Sigmoid colon (tissue), 7 donors: ENCODE data around the gene DISP2. TPM values are rescaled to one million over a fixed set of nuclear protein-coding genes. Genes with fewer than 3 reads are reported as not detected.

Experiments used
- DNase-seq: peaks from one replicate; pipeline ENCODE4 v3.0.0-alpha.2; 2019
- H3K27ac ChIP-seq, 4 donors: fragments of 200-600 bp; sonication (generic); one replicate each; pipeline ENCODE4 v1.5.1; 2016 to 2019; ENCODE audit warnings: mild to moderate bottlenecking in 1 of 4
- H3K27me3 ChIP-seq, 3 donors: fragments of 200-600 bp; sonication (generic); one replicate each; pipeline ENCODE4 v1.5.1; 2019; ENCODE audit warnings: mild to moderate bottlenecking in 1 of 3
- H3K36me3 ChIP-seq, 4 donors: fragments of 200-600 bp; sonication (generic); one replicate each; pipeline ENCODE4 v1.5.1; 2016 to 2019
- H3K4me1 ChIP-seq, 4 donors: fragments of 200-600 bp; sonication (generic); one replicate each; pipeline ENCODE4 v1.5.1; 2017 to 2019
- H3K4me3 ChIP-seq, 4 donors: fragments of 200-600 bp; sonication (generic); one replicate each; pipeline ENCODE4 v1.5.1; 2017 to 2019; ENCODE audit warnings: mild to moderate bottlenecking in 2 of 4, moderate library complexity in 1 of 4
- H3K9me3 ChIP-seq, 4 donors: fragments of 200-600 bp in 3 of 4; sonication (generic) in 3 of 4; one replicate each; pipeline versions ENCODE4 v1.5.1 to v1.6.1; 2013 to 2019
- CTCF ChIP-seq, 4 experiments: fragments of 450-650 bp in 3 of 4; fragments of 200-600 bp in 1 of 4; IDR thresholded peaks; one replicate each; pipeline ENCODE4 v1.5.1; 2016 to 2019; ENCODE audit warnings: antibody characterized with exemption in 4 of 4, mild to moderate bottlenecking in 3 of 4, moderate library complexity in 2 of 4
- EP300 ChIP-seq, 4 donors: sonication (generic); formaldehyde crosslinking; IDR thresholded peaks; one replicate each; pipeline ENCODE4 v1.6.1; 2017; ENCODE audit warnings: antibody characterized with exemption in 4 of 4
- POLR2A ChIP-seq, 2 donors: fragments of 450-650 bp; IDR thresholded peaks; one replicate each; pipeline ENCODE4 v1.6.1; 2016; ENCODE audit warnings: antibody characterized with exemption in 2 of 2, mild to moderate bottlenecking in 2 of 2, moderate library complexity in 2 of 2
- POLR2AphosphoS5 ChIP-seq, 4 donors: sonication (generic); formaldehyde crosslinking; IDR thresholded peaks; one replicate each; pipeline ENCODE4 v1.6.1; 2017; ENCODE audit warnings: antibody characterized with exemption in 4 of 4
- WGBS, 2 donors: extraction: QIAGEN DNeasy Blood & Tissue Kit; methylation state at CpG; one replicate each; pipeline ENCODE4 v1.1.7; 2013; 5-methylcytosine and 5-hydroxymethylcytosine counted together
- intact Hi-C: fragments of 100-400 bp; cut with DNase I; formaldehyde crosslinking; loops from one replicate; pipeline ENCODE4 v1.15.1; 2023
- polyA plus RNA-seq, 3 donors: library from polyadenylated mRNA; stranded (reverse); fragments of 200-250 nt; gene quantifications; one replicate each; pipeline ENCODE4 v1.2.3, GENCODE V29; 2013
- total RNA-seq, 4 donors: library from RNA; depleted of rRNA; stranded (reverse); fragments of >200 nt; gene quantifications; one replicate each; pipeline ENCODE4 v1.1.0, GENCODE V29; 2016
- donor health status: healthy with polysubstance abuse.
- donor health status: Bipolar disorder and iron deficiency.
- donor health status: healthy.

The DISP2 gene
- total and polyA plus RNA-seq, 7 donors = 0.16 to 3.0 (median 1.1) TPM

GRCh38 chr15:40328751-40329150 lies 29.3 kb upstream of the DISP2 start:
- no peaks in the 10 kb centered on the region for H3K36me3 ChIP-seq
- H3K4me1 ChIP-seq = peaks cover 0 to 97% (median 91%) of the 10 kb centered on the region in 4 donors
- H3K4me3 ChIP-seq = peak overlapping the region in 1 of 4 donors; percentile 84
- peak overlapping the region; percentile 97 to 99 (median 99) for H3K27ac ChIP-seq
- 75 to 89% methylated on average over 5 of the region's 5 CpGs for WGBS, 2 donors
- no peak for DNase-seq
- H3K9me3 ChIP-seq = no peaks in the 10 kb centered on the region
- intact Hi-C loops = no loop called here
- H3K27me3 ChIP-seq = no peaks in the 10 kb centered on the region
- no peak for TF ChIP-seq POLR2AphosphoS5 (IDR thresholded peaks at IDR 0.05)
- no peak for TF ChIP-seq POLR2A (IDR thresholded peaks at IDR 0.05)
- TF ChIP-seq CTCF (IDR thresholded peaks at IDR 0.05) = no peak
- TF ChIP-seq EP300 (IDR thresholded peaks at IDR 0.05) = no peak

DNA sequence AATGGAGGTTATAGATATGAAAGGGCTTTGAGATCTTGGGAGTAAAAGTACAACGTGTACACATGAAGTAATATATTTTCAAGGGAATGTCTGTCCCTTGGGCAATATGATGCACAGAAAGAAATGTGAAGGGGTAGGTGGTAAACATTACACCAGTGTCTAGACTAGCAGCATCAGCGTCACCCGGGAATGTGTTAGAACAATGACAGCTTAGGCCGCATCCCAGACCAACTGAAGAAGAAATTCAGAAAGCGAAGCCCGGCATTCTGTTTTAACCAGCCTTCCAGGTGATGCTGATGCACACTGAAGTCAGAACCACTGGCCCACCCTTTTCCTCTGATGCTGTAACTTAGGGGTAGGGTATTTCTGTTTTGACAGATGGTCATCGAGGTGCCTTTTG lies 28.2 kb upstream of the DISP2 start:
- WGBS, 2 donors = 86 to 89% methylated on average over 7 of the region's 7 CpGs
- H3K9me3 ChIP-seq = no peaks in the 10 kb centered on the region
- H3K4me1 ChIP-seq = peaks cover 0 to 100% (median 99%) of the 10 kb centered on the region in 4 donors
- intact Hi-C loops = loop anchor here (5.0 to 10.0 kb wide), 2 partner anchors 228 to 855 kb away; no protein-coding TSS in a partner anchor
- no peaks in the 10 kb centered on the region for H3K27me3 ChIP-seq
- DNase-seq = peak; percentile 72
- H3K36me3 ChIP-seq = peaks cover 0 to 3% (median 2%) of the 10 kb centered on the region in 4 donors
- TF ChIP-seq EP300 (IDR thresholded peaks at IDR 0.05) (peak in 2 of 4 donors; percentile 11 to 95), CTCF (IDR thresholded peaks at IDR 0.05) (no peak), POLR2AphosphoS5 (IDR thresholded peaks at IDR 0.05) (peak in 3 of 4 donors; percentile 8 to 43 (median 23)), POLR2A (IDR thresholded peaks at IDR 0.05) (no peak)
- no peak overlapping the region for H3K4me3 ChIP-seq
- peak overlapping the region; percentile 97 to 99 (median 99) for H3K27ac ChIP-seq

GRCh38 chr15:40330368-40330836 lies 27.6 kb upstream of the DISP2 start:
- H3K27ac ChIP-seq = peak overlapping the region; percentile 97 to 99 (median 99)

GRCh38 chr15:40331026-40331425 lies 27.0 kb upstream of the DISP2 start:
- 92 to 93% methylated on average over 7 of the region's 7 CpGs for WGBS, 2 donors
- TF ChIP-seq POLR2AphosphoS5 (IDR thresholded peaks at IDR 0.05) = no peak
- no peak for TF ChIP-seq POLR2A (IDR thresholded peaks at IDR 0.05)
- TF ChIP-seq EP300 (IDR thresholded peaks at IDR 0.05) = no peak
- no peak for TF ChIP-seq CTCF (IDR thresholded peaks at IDR 0.05)
- Histone ChIP-seq H3K4me3 (no peak overlapping the region), H3K27me3 (no peaks in the 10 kb centered on the region), H3K4me1 (peaks cover 0 to 100% (median 100%) of the 10 kb centered on the region in 4 donors), H3K9me3 (no peaks in the 10 kb centered on the region), H3K36me3 (peaks cover 8 to 15% (median 12%) of the 10 kb centered on the region in 4 donors), H3K27ac (peak overlapping the region; percentile 97 to 99 (median 99))
- peak; percentile 65 for DNase-seq
- intact Hi-C loops = loop anchor here (5.0 to 10.0 kb wide), 2 partner anchors 229 to 856 kb away; no protein-coding TSS in a partner anchor

More at GRCh38 chr15:40330368-40330836, 27.6 kb upstream of the DISP2 start:
- Histone ChIP-seq H3K9me3 (no peaks in the 10 kb centered on the region), H3K4me1 (peaks cover 0 to 100% (median 100%) of the 10 kb centered on the region in 4 donors), H3K27me3 (no peaks in the 10 kb centered on the region), H3K36me3 (peaks cover 4 to 9% (median 7%) of the 10 kb centered on the region in 4 donors), H3K4me3 (no peak overlapping the region)
- TF ChIP-seq CTCF (IDR thresholded peaks at IDR 0.05) (no peak), EP300 (IDR thresholded peaks at IDR 0.05) (peak; percentile 96 to 100 (median 98)), POLR2AphosphoS5 (IDR thresholded peaks at IDR 0.05) (peak; percentile 95 to 97 (median 97)), POLR2A (IDR thresholded peaks at IDR 0.05) (peak in 1 of 2 donors; percentile 1)
- DNase-seq = peak; percentile 97
- WGBS, 2 donors = 63 to 78% methylated on average over 5 of the region's 5 CpGs
- intact Hi-C loops = loop anchor here (5.0 to 10.0 kb wide), 2 partner anchors 228 to 856 kb away; no protein-coding TSS in a partner anchor
